Limb (tissue), 2 donors: Measurements from ENCODE around the gene ZXDC.

ENCODE experiments used
- DNase-seq, 2 donors: peaks; one replicate each; pipeline ENCODE4 v3.0.0-alpha.2; 2016; ENCODE audit errors: extremely low spot score in 2 of 2

The ZXDC gene

GRCh38 chr3:126512026-126512425 is 36.3 kb upstream of the ZXDC start:
- DNase-seq, result no peak

GRCh38 chr3:126511291-126511690 is 35.6 kb upstream of the ZXDC start:
- no peak for DNase-seq

- no peak for DNase-seq
Measured at GRCh38 chr3:126510308-126510910, 34.7 kb upstream of the ZXDC start.

- DNase-seq, result no peak
Measured at GRCh38 chr3:126509597-126510307, 34.1 kb upstream of the ZXDC start.

GRCh38 chr3:126508564-126508964 is 32.9 kb upstream of the ZXDC start:
- no peak for DNase-seq

GRCh38 chr3:126507886-126508285 is 32.2 kb upstream of the ZXDC start:
- no peak for DNase-seq

- DNase-seq, result no peak
Measured at GRCh38 chr3:126503701-126504100, 28.0 kb upstream of the ZXDC start.

- no peak for DNase-seq
Measured at GRCh38 chr3:126502656-126503055, 27.0 kb upstream of the ZXDC start.

GRCh38 chr3:126501736-126502135 is 26.0 kb upstream of the ZXDC start:
- no peak for DNase-seq

- DNase-seq, result no peak
Measured at GRCh38 chr3:126501054-126501453, 25.4 kb upstream of the ZXDC start.

GRCh38 chr3:126500016-126500415 is 24.3 kb upstream of the ZXDC start:
- no peak for DNase-seq

GRCh38 chr3:126499401-126499800 is 23.7 kb upstream of the ZXDC start:
- no peak for DNase-seq

GRCh38 chr3:126498929-126499328 is 23.2 kb upstream of the ZXDC start:
- no peak for DNase-seq

GRCh38 chr3:126498461-126498860 is 22.8 kb upstream of the ZXDC start:
- no peak for DNase-seq

GRCh38 chr3:126497956-126498355 is 22.3 kb upstream of the ZXDC start:
- DNase-seq, result no peak

GRCh38 chr3:126496894-126497850 is 21.5 kb upstream of the ZXDC start:
- DNase-seq, result no peak

- no peak for DNase-seq
Measured at GRCh38 chr3:126495786-126496185, 20.1 kb upstream of the ZXDC start.

GRCh38 chr3:126494970-126495230 is 19.2 kb upstream of the ZXDC start:
- no peak for DNase-seq

GRCh38 chr3:126494204-126494969 is 18.7 kb upstream of the ZXDC start:
- no peak for DNase-seq

- no peak for DNase-seq
Measured at GRCh38 chr3:126493739-126494138, 18.0 kb upstream of the ZXDC start.

- no peak for DNase-seq
Measured at GRCh38 chr3:126493051-126493450, 17.4 kb upstream of the ZXDC start.
